Osteoblast (primary cell): ENCODE measurements around the gene COL6A1. TPM values are rescaled to one million over a fixed set of nuclear protein-coding genes. Genes with fewer than 3 reads are reported as not detected.
"Not testable (repeated sequence)": the region's sequence is repeated elsewhere in the genome, so short reads cannot be mapped to it uniquely, and the experiment has no call there.

ENCODE experiments used
- DNase-seq: peaks from one replicate; pipeline ENCODE4 v3.0.0; 2011; ENCODE audit warnings: low spot score, mixed read lengths; ENCODE audit not compliant: insufficient read length; ENCODE audit errors: missing footprints
- H2AFZ ChIP-seq: 2 replicates; pipeline ENCODE4 v1.6.0; 2011; ENCODE audit warnings: mild to moderate bottlenecking, low read length
- H3K27ac ChIP-seq: 2 replicates; pipeline ENCODE4 v1.5.1; 2011; ENCODE audit warnings: mild to moderate bottlenecking, low read depth, low read length, moderate library complexity
- H3K27me3 ChIP-seq: 2 replicates; pipeline ENCODE4 v1.6.0; 2012; ENCODE audit warnings: mild to moderate bottlenecking, control low read depth, inconsistent platforms, low read length, moderate library complexity; ENCODE audit not compliant: insufficient read depth
- H3K36me3 ChIP-seq: 2 replicates; pipeline ENCODE4 v1.5.1; 2011; ENCODE audit warnings: mild to moderate bottlenecking, low read length, control low read depth, moderate library complexity; ENCODE audit not compliant: insufficient read depth
- H3K4me1 ChIP-seq: 2 replicates; pipeline ENCODE4 v1.5.1; 2011; ENCODE audit warnings: mild to moderate bottlenecking, low read length, control low read depth, moderate library complexity; ENCODE audit not compliant: insufficient read depth
- H3K4me2 ChIP-seq: 2 replicates; pipeline ENCODE4 v1.6.0; 2011; ENCODE audit warnings: mild to moderate bottlenecking, low read length; ENCODE audit not compliant: insufficient read depth
- H3K4me3 ChIP-seq: fragments of 200-600 bp; sonication (generic); 3 replicates; pipeline ENCODE4 v1.5.1; 2012; ENCODE audit warnings: mild to moderate bottlenecking, low read length, inconsistent platforms; ENCODE audit not compliant: insufficient read depth
- H3K79me2 ChIP-seq: 2 replicates; pipeline ENCODE4 v1.6.0; 2012; ENCODE audit warnings: mild to moderate bottlenecking, low read length, control low read depth, inconsistent platforms; ENCODE audit not compliant: insufficient read depth
- H3K9me3 ChIP-seq: 2 replicates; pipeline ENCODE4 v1.5.1; 2011; ENCODE audit warnings: low read depth, low read length, control low read depth
- H4K20me1 ChIP-seq: 2 replicates; pipeline ENCODE4 v1.6.0; 2012; ENCODE audit warnings: mild to moderate bottlenecking, low read length, control low read depth; ENCODE audit not compliant: insufficient read depth
- CTCF ChIP-seq: IDR thresholded peaks from 2 replicates; pipeline ENCODE4 v1.5.1; 2011; ENCODE audit warnings: mild to moderate bottlenecking, low read depth, low read length, moderate library complexity; ENCODE audit errors: extremely low read depth
- total RNA-seq: library from RNA; depleted of rRNA; stranded (reverse); fragments of >200 nt; gene quantifications from 2 replicates; pipeline ENCODE4 v1.2.3, GENCODE V29; 2012

The COL6A1 gene
- total RNA-seq, 1 donor: 1,612 TPM

DNA sequence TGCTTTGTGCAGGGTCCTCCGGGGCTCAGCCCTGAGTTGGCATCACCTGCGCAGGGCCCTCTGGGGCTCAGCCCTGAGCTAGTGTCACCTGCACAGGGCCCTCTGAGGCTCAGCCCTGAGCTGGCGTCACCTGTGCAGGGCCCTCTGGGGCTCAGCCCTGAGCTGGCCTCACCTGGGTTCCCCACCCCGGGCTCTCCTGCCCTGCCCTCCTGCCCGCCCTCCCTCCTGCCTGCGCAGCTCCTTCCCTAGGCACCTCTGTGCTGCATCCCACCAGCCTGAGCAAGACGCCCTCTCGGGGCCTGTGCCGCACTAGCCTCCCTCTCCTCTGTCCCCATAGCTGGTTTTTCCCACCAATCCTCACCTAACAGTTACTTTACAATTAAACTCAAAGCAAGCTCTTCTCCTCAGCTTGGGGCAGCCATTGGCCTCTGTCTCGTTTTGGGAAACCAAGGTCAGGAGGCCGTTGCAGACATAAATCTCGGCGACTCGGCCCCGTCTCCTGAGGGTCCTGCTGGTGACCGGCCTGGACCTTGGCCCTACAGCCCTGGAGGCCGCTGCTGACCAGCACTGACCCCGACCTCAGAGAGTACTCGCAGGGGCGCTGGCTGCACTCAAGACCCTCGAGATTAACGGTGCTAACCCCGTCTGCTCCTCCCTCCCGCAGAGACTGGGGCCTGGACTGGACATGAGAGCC lies 22.7 kb downstream of the COL6A1 start:
- no peak for TF ChIP-seq CTCF
- H3K4me1 ChIP-seq: no peaks in the 10 kb centered on the region
- no peaks in the 10 kb centered on the region for H3K27me3 ChIP-seq
- peaks cover 54% of the 10 kb centered on the region for H3K36me3 ChIP-seq
- peak overlapping the region; percentile 28 for H3K27ac ChIP-seq
- no peak overlapping the region for H3K4me3 ChIP-seq
- peaks cover 22% of the 10 kb centered on the region for H4K20me1 ChIP-seq
- no peaks in the 10 kb centered on the region for H3K9me3 ChIP-seq
- H3K79me2 ChIP-seq: no peaks in the 10 kb centered on the region
- no peak overlapping the region for H3K4me2 ChIP-seq
- no peak overlapping the region for H2AFZ ChIP-seq
- DNase-seq: peak; percentile 89

- Histone ChIP-seq H3K4me1 (no peaks in the 10 kb centered on the region), H3K79me2 (no peaks in the 10 kb centered on the region), H3K9me3 (no peaks in the 10 kb centered on the region), H3K27me3 (no peaks in the 10 kb centered on the region), H4K20me1 (peaks cover 18% of the 10 kb centered on the region), H3K27ac (no peak overlapping the region), H3K4me2 (no peak overlapping the region), H2AFZ (no peak overlapping the region), H3K4me3 (no peak overlapping the region), H3K36me3 (peaks cover 46% of the 10 kb centered on the region)
- DNase-seq: peak; percentile 91
- no peak for TF ChIP-seq CTCF
Observed at GRCh38 chr21:46005081-46005480, 23.5 kb downstream of the COL6A1 start.

DNA sequence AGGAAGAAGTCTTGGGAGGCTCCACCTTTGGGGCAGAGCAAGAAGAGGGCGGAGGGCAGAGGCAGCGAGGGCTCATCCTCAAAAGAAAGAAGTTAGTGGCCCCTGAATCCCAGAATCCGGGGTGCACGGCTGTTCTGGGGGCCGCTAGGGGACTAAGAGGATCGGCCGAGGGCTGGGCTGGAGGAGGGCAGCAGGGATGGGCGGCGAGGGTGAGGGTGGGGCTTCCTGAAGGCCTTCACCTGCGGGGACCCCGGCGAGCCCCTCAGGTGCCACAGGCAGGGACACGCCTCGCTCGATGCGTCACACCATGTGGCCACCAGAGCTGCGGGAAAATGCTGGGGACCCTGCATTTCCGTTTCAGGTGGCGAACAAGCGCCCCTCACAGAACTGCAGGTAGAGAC lies 23.9 kb downstream of the COL6A1 start:
- Histone ChIP-seq H3K9me3 (no peaks in the 10 kb centered on the region), H3K27me3 (no peaks in the 10 kb centered on the region)

GRCh38 chr21:46005894-46006546 lies 24.4 kb downstream of the COL6A1 start:
- H3K4me2 ChIP-seq, DNase-seq, H2AFZ ChIP-seq, H3K4me3 ChIP-seq, H3K79me2 ChIP-seq, H3K9me3 ChIP-seq, H3K27ac ChIP-seq, H3K4me1 ChIP-seq, H3K27me3 ChIP-seq: not testable (repeated sequence)
- peaks cover 18% of the 10 kb centered on the region for H4K20me1 ChIP-seq
- H3K36me3 ChIP-seq: peaks cover 39% of the 10 kb centered on the region

More for the DNA sequence above, 23.9 kb downstream of the COL6A1 start:
- no peak for TF ChIP-seq CTCF
- Histone ChIP-seq H3K36me3 (peaks cover 44% of the 10 kb centered on the region), H3K79me2 (no peaks in the 10 kb centered on the region), H3K4me1 (no peaks in the 10 kb centered on the region), H3K27ac (no peak overlapping the region), H2AFZ (no peak overlapping the region), H3K4me3 (no peak overlapping the region), H4K20me1 (peaks cover 18% of the 10 kb centered on the region), H3K4me2 (no peak overlapping the region)
- DNase-seq: peak; percentile 80
